PC-9 (cell line): Measurements from ENCODE around the gene AKR1C1. TPM values are rescaled to one million over a fixed set of nuclear protein-coding genes. Genes with fewer than 3 reads are reported as not detected.
"Not testable (repeated sequence)": the region's sequence is repeated elsewhere in the genome, so short reads cannot be mapped to it uniquely, and the experiment has no call there.

Experiments
- Bru-seq: library from RNA; stranded (reverse); fragments of 400-500 nt; gene quantifications from one replicate; lab custom pipeline; 2021; lab: Mats Ljungman, UMichigan
- BruChase-seq, 2 experiments: library from RNA; stranded (reverse); fragments of 400-500 nt; gene quantifications; one replicate each; lab custom pipeline; 2021; lab: Mats Ljungman, UMichigan
- BruUV-seq: library from RNA; stranded (reverse); fragments of 400-500 nt; replicated peaks from 2 replicates; lab custom pipeline; 2021; lab: Mats Ljungman, UMichigan
- CTCF ChIA-PET: fragments of 300-600 bp; sonication (Branson Sonifier 250); formaldehyde crosslinking; loops from one replicate; lab custom pipeline; 2022; ENCODE audit warnings: antibody characterized with exemption; lab: Charles Lee
- POLR2A ChIA-PET: fragments of 300-600 bp; sonication (Branson Sonifier 250); formaldehyde crosslinking; loops from one replicate; lab custom pipeline; 2022; ENCODE audit warnings: antibody characterized with exemption; ENCODE audit not compliant: unreplicated experiment; lab: Charles Lee
- DNase-seq, 2 experiments: peaks; one replicate each; pipeline versions ENCODE4 v3.0.0 to v3.0.0-alpha.2; 2015 to 2022; ENCODE audit warnings: mixed read lengths in 1 of 2
- H2AFZ ChIP-seq: fragments of 200-600 bp; sonication (generic); 2 replicates; pipeline ENCODE4 v1.8.1; 2017; ENCODE audit warnings: antibody characterized with exemption
- H3F3A ChIP-seq: fragments of 200-600 bp; sonication (generic); 2 replicates; pipeline ENCODE4 v1.8.1; 2017; ENCODE audit warnings: antibody characterized with exemption, mild to moderate bottlenecking, low read depth; ENCODE audit not compliant: insufficient read depth
- H3K27ac ChIP-seq: fragments of 200-600 bp; sonication (generic); 2 replicates; pipeline ENCODE4 v1.6.1; 2016; ENCODE audit warnings: mixed run types
- H3K27me3 ChIP-seq: fragments of 200-600 bp; sonication (generic); 2 replicates; pipeline ENCODE4 v1.6.1; 2016; ENCODE audit warnings: low read depth, mixed run types; ENCODE audit not compliant: insufficient read depth
- H3K36me3 ChIP-seq: fragments of 200-600 bp; sonication (generic); 2 replicates; pipeline ENCODE4 v1.6.1; 2016; ENCODE audit warnings: low read depth, mixed run types
- H3K4me1 ChIP-seq: fragments of 200-600 bp; sonication (generic); replicated peaks from 2 replicates; pipeline ENCODE4 v1.6.1; 2016; ENCODE audit warnings: mixed run types; ENCODE audit not compliant: insufficient read depth
- H3K4me2 ChIP-seq: fragments of 200-600 bp; sonication (generic); 2 replicates; pipeline ENCODE4 v1.6.1; 2017; ENCODE audit warnings: mixed run types
- H3K4me3 ChIP-seq: fragments of 200-600 bp; sonication (generic); 2 replicates; pipeline ENCODE4 v1.6.1; 2016; ENCODE audit warnings: mixed run types
- H3K79me2 ChIP-seq: fragments of 200-600 bp; sonication (generic); 2 replicates; pipeline ENCODE4 v1.6.1; 2017; ENCODE audit warnings: low read depth, mixed run types
- H3K9me2 ChIP-seq: fragments of 200-600 bp; sonication (generic); 2 replicates; pipeline ENCODE4 v1.8.1; 2017; ENCODE audit warnings: mild to moderate bottlenecking; ENCODE audit not compliant: insufficient read depth
- H3K9me3 ChIP-seq: fragments of 200-600 bp; sonication (generic); 2 replicates; pipeline ENCODE4 v1.8.1; 2016; ENCODE audit warnings: low read depth; ENCODE audit not compliant: insufficient read depth
- H4K20me1 ChIP-seq: fragments of 200-600 bp; sonication (generic); 2 replicates; pipeline ENCODE4 v1.8.1; 2017; ENCODE audit not compliant: insufficient read depth
- EZH2 ChIP-seq: fragments of 200-600 bp; sonication (generic); IDR thresholded peaks from 2 replicates; pipeline ENCODE4 v1.8.0; 2017; ENCODE audit warnings: antibody characterized with exemption, low read depth
- intact Hi-C: fragments of 100-400 bp; cut with micrococcal nuclease; formaldehyde crosslinking; loops from one replicate; pipeline ENCODE4 v1.10.0; 2022; ENCODE audit not compliant: unreplicated experiment
- long read RNA-seq: library from polyadenylated mRNA; stranded (forward); transcript quantifications from one replicate; pipeline ENCODE4 v2.0.0, GENCODE V29; 2022
- total RNA-seq: library from RNA; stranded (reverse); gene quantifications from 2 replicates; pipeline ENCODE4 v1.2.3, GENCODE V29; 2021
- TF ChIP-seq, protein P1 (sequence below): fragments of 200-600 bp; sonication (generic); conservative IDR thresholded peaks from 2 replicates; pipeline ENCODE4 v1.6.1; 2017; ENCODE audit warnings: mixed run types, antibody characterized with exemption, mild to moderate bottlenecking, moderate library complexity

Gene AKR1C1
- total RNA-seq (1,253 and 1,313 TPM in 2 replicates), Bru-seq, nascent RNA (percentile 100 among the genes with signal in this experiment), BruChase-seq, experiment 1, labeled RNA remaining after a 2-hour chase (percentile 99 among the genes with signal in this experiment), BruChase-seq, experiment 2, labeled RNA remaining after a 6-hour chase (percentile 99 among the genes with signal in this experiment)
- long read RNA-seq, full-length matches to known transcripts, result 353 of 540 reads
- long read RNA-seq, partial matches to known transcripts, result 158 of 540 reads
- long read RNA-seq, other reads (novel, unspliced or antisense), result 29 of 540 reads

DNA sequence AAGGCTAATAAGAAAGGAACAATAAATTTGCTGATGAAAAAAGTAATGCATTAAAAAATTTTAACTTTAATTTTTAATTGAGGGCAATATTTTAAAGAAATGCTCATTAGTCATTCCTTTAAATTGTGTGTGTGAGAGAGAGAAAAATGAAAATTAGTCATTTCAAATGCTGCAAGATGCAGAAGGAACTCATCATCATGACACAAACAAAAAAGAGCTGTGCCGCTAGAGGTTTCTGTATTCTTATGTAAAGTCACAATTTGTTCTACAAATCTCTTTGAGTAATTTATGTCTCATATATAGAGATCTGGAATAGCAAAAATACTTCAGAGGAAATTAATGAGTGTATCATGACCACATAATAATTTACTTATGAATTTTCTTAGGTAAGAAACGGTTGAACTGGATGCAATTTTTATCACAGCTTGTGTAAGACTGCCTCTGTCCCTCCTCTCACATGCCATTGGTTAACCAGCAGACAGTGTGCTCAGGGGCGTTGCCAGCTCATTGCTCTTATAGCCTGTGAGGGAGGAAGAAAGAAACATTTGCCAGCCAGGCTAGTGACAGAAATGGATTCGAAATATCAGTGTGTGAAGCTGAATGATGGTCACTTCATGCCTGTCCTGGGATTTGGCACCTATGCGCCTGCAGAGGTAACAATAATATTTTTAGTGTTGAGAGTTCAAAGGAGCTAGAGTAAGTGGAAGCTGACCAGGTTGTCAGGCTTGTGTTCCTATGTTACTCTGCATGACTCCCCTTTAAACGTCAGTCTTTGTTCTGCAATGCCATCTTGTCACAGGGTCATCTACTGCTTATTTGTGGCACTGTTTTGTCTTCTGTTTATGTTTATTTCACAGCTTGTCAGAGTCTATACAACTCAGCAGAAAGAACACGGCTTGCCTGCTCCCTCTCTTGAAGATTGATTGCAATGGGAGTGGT, at the start of gene AKR1C1:
TSS of gene AKR1C1 (plus strand) at position 540 of the 939 bp plus-strand sequence. CDS start at position 570, 30 bp downstream.
- TSS peak; percentile 86 for BruUV-seq
- Histone ChIP-seq H3K4me3 (peak within 1 kb of the TSS; percentile 64), H3K4me2 (peak within 1 kb of the TSS; percentile 71), H3K27ac (peak within 1 kb of the TSS; percentile 80), H3K79me2 (peaks cover 38% of the 10 kb centered on the region)
- not testable (repeated sequence) for H3K36me3 ChIP-seq, H3K9me2 ChIP-seq, H4K20me1 ChIP-seq, H3K27me3 ChIP-seq, H2AFZ ChIP-seq, H3K4me1 ChIP-seq, H3K9me3 ChIP-seq, H3F3A ChIP-seq
- intact Hi-C loops, result loop anchor here (5.0 kb wide), 1 partner anchor 96 kb away; no protein-coding TSS in a partner anchor
- peak in 1 of 2 experiments; percentile 80 for DNase-seq
- ChIA-PET POLR2A (interaction anchor here (0.6 to 1.1 kb wide), 14 partner anchors 15 to 485 kb away, joined by 3 to 24 read pairs (median 6); no protein-coding TSS in a partner anchor), CTCF (interaction anchor here (0.9 kb wide), 1 partner anchor 113 kb away, joined by 3 read pairs; no protein-coding TSS in a partner anchor)

DNA sequence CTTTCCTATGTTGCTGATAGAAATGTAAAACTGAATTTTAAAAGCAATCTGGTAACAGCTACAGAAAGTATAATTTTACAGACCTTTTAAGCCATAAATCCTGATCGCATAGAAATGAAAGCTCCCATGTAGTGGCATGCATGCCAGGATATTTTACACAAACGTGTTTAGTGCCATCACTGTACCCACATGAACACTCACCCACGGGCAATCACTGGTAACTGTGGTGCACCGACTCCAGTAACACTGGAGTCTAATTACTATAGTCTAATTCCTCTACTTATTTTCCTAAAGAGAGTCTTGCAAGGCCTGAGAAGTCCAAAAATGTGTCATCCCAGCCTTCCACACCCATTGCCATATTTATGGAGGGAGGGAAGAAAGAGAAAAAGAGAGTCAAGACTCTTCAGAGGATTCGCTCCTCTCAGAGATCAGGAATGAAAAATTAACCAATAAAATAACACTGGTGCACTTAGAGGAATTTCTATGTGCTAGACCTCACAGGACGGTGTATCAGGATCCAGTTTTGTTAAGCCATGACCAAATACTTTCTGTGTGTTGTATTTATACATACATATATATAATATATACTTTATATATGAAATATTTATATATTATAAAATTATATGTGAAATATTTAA, 48.9 kb upstream of the AKR1C1 start:
- no peak overlapping the region for H3K4me2 ChIP-seq
- H4K20me1 ChIP-seq, result no peaks in the 10 kb centered on the region
- no peaks in the 10 kb centered on the region; the same call in 1 of the 2 replicates for H3K9me3 ChIP-seq
- no peak for TF ChIP-seq EZH2
- TF ChIP-seq, protein P1, sequence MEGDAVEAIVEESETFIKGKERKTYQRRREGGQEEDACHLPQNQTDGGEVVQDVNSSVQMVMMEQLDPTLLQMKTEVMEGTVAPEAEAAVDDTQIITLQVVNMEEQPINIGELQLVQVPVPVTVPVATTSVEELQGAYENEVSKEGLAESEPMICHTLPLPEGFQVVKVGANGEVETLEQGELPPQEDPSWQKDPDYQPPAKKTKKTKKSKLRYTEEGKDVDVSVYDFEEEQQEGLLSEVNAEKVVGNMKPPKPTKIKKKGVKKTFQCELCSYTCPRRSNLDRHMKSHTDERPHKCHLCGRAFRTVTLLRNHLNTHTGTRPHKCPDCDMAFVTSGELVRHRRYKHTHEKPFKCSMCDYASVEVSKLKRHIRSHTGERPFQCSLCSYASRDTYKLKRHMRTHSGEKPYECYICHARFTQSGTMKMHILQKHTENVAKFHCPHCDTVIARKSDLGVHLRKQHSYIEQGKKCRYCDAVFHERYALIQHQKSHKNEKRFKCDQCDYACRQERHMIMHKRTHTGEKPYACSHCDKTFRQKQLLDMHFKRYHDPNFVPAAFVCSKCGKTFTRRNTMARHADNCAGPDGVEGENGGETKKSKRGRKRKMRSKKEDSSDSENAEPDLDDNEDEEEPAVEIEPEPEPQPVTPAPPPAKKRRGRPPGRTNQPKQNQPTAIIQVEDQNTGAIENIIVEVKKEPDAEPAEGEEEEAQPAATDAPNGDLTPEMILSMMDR, result no peak
- BruUV-seq, result no TSS peak
- no peak overlapping the region for H2AFZ ChIP-seq
- ChIA-PET CTCF (no interaction called here), POLR2A (no interaction called here)
- DNase-seq, result no peak
- H3K36me3 ChIP-seq, result no peaks in the 10 kb centered on the region
- H3K79me2 ChIP-seq, result no peaks in the 10 kb centered on the region
- H3K27me3 ChIP-seq, result no peaks in the 10 kb centered on the region
- no peak overlapping the region for H3K4me3 ChIP-seq
- H3F3A ChIP-seq, result no peaks in the 10 kb centered on the region
- intact Hi-C loops, result no loop called here
- H3K4me1 ChIP-seq, result no peaks in the 10 kb centered on the region
- H3K9me2 ChIP-seq, result 0 out of 2 replicates have a peak, but pooled peaks cover 5% of the 10 kb centered on the region
- no peak overlapping the region for H3K27ac ChIP-seq

DNA sequence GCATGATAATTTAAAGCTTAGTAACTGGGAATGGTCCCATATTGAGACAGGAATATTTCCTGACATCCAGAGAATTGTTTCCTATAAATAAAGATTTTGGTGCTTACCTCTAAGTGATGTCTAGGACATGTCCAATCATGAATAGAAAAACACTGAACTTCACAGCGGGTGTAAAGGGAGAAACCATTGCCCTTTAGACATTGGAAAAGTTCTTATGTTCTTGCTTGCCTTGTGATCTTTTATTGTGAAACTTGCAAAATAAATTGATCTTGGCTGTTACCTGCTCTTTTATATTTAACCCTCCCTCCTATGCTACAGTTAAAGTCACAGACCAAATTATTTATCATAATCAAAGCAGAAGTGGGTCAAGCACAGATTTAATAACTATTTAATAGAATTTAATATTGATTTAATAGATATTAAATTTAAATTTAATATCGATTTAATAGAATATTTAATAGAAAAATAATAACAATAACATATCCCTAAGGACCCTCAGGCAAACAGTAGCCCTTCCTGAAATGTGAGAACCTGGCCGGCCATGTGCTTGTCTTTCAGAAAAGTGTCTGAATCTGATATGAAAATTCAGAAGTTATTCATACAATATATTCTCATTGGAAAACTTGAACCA, 47.0 kb upstream of the AKR1C1 start:
- ChIA-PET CTCF (no interaction called here), POLR2A (interaction anchor here (0.6 kb wide), 1 partner anchor 47 kb away, joined by 9 read pairs; the partner anchor contains the start of gene AKR1C1)
- BruUV-seq, result no TSS peak
- H2AFZ ChIP-seq, result no peak overlapping the region
- H4K20me1 ChIP-seq, result no peaks in the 10 kb centered on the region
- 0 out of 2 replicates have a peak, but pooled peaks cover 5% of the 10 kb centered on the region for H3K9me2 ChIP-seq
- intact Hi-C loops, result no loop called here
- no peak for DNase-seq
- H3K9me3 ChIP-seq, result no peaks in the 10 kb centered on the region
- no peaks in the 10 kb centered on the region for H3K79me2 ChIP-seq
- no peak overlapping the region for H3K4me3 ChIP-seq
- H3F3A ChIP-seq, result no peaks in the 10 kb centered on the region
- TF ChIP-seq EZH2, result no peak
- TF ChIP-seq, protein P1, result no peak
- no peak overlapping the region for H3K27ac ChIP-seq
- H3K4me1 ChIP-seq, result no peaks in the 10 kb centered on the region
- no peaks in the 10 kb centered on the region for H3K36me3 ChIP-seq
- no peak overlapping the region for H3K4me2 ChIP-seq
- H3K27me3 ChIP-seq, result no peaks in the 10 kb centered on the region
